HG02840 (cell line): ENCODE measurements around the gene GTF2H1.

Experiments
- ATAC-seq: cut with Tn5 transposase; IDR thresholded peaks from one replicate; pipeline ENCODE4 v1.9.1; 2021; ENCODE audit warnings: mild to moderate bottlenecking, moderate library complexity, moderate number of reproducible peaks; ENCODE audit not compliant: unreplicated experiment, low FRiP score

The GTF2H1 gene

GRCh38 chr11:18321969-18322711, at the start of gene GTF2H1, which contains the start of gene HPS5:
Gene GTF2H1 (plus strand): TSS chr11:18322567. CDS start chr11:18333075, 10,508 bp downstream.
Gene HPS5 (minus strand): TSS chr11:18322140. CDS start chr11:18317858, 4,282 bp downstream.
- ATAC-seq = peak; percentile 93

GRCh38 chr11:18277565-18278271, 44.6 kb upstream of the GTF2H1 start:
- ATAC-seq = no peak

- ATAC-seq = peak; percentile 81
Observed at GRCh38 chr11:18280438-18281045, 41.8 kb upstream of the GTF2H1 start.

- no peak for ATAC-seq
Observed at GRCh38 chr11:18282626-18283025, 39.7 kb upstream of the GTF2H1 start.

GRCh38 chr11:18285841-18286240, 36.5 kb upstream of the GTF2H1 start:
- no peak for ATAC-seq

GRCh38 chr11:18288911-18289310, 33.5 kb upstream of the GTF2H1 start:
- ATAC-seq = no peak

GRCh38 chr11:18294862-18295261, 27.5 kb upstream of the GTF2H1 start:
- ATAC-seq = no peak

- no peak for ATAC-seq
Observed at GRCh38 chr11:18295316-18295715, 27.1 kb upstream of the GTF2H1 start.

GRCh38 chr11:18299721-18300120, 22.6 kb upstream of the GTF2H1 start:
- no peak for ATAC-seq

- no peak for ATAC-seq
Observed at GRCh38 chr11:18304745-18305144, 17.6 kb upstream of the GTF2H1 start.

GRCh38 chr11:18307461-18308139, 14.8 kb upstream of the GTF2H1 start:
- ATAC-seq = no peak

- ATAC-seq = no peak
Observed at GRCh38 chr11:18308242-18308641, 14.1 kb upstream of the GTF2H1 start.

- ATAC-seq = no peak
Observed at GRCh38 chr11:18309691-18310090, 12.7 kb upstream of the GTF2H1 start.

GRCh38 chr11:18310800-18311340, 11.5 kb upstream of the GTF2H1 start:
- no peak for ATAC-seq

- no peak for ATAC-seq
Observed at GRCh38 chr11:18312012-18312411, 10.4 kb upstream of the GTF2H1 start.

- no peak for ATAC-seq
Observed at GRCh38 chr11:18312663-18313420, 9.5 kb upstream of the GTF2H1 start.

GRCh38 chr11:18313965-18314763, 8.2 kb upstream of the GTF2H1 start:
- ATAC-seq = no peak

GRCh38 chr11:18314784-18315523, 7.4 kb upstream of the GTF2H1 start:
- ATAC-seq = no peak
